A549 (cell line): ENCODE data around the gene FAM50B. TPM values are rescaled to one million over a fixed set of nuclear protein-coding genes. Genes with fewer than 3 reads are reported as not detected.

Experiments used
- ATAC-seq, 2 experiments: fragments of 200-7000 bp in 1 of 2; fragments of >200 bp in 1 of 2; cut with Nextera tagmentation in 1 of 2; cut with Tn5 transposase in 1 of 2; 3 replicates each; pipeline versions ENCODE4 v1.8.0 to v1.9.1; 2018 to 2020; ENCODE audit warnings: mild to moderate bottlenecking in 1 of 2, moderate library complexity in 1 of 2
- CTCF ChIA-PET: fragments of 300-600 bp; sonication (Branson Sonifier 250); formaldehyde crosslinking; extraction: SDS; loops from one replicate; lab custom pipeline; 2021; ENCODE audit warnings: antibody characterized with exemption, inconsistent platforms; lab: Yijun Ruan, JAX
- POLR2A ChIA-PET: fragments of 350-600 bp; formaldehyde crosslinking; extraction: SDS; loops from one replicate; lab custom pipeline; 2021; ENCODE audit warnings: antibody characterized with exemption, inconsistent platforms; lab: Yijun Ruan, JAX
- DNase-seq, 2 experiments: peaks; one replicate each; pipeline versions ENCODE4 v3.0.0 to v3.0.0-alpha.2; 2011 to 2016; ENCODE audit warnings: low read depth in 1 of 2, low spot score in 1 of 2
- FAIRE-seq: peaks from 2 replicates; lab custom pipeline; 2011; peaks lifted over from hg19 to GRCh38; lab: Jason Lieb, UNC
- H3K27ac ChIP-seq, 2 experiments: fragments of >200 bp; sonication (Bioruptor Twin); formaldehyde crosslinking; 3 replicates each; pipeline ENCODE4 v1.5.1; 2016 to 2017
- H3K4me1 ChIP-seq: fragments of >200 bp; sonication (Bioruptor Twin); formaldehyde crosslinking; 3 replicates; pipeline ENCODE4 v1.6.1; 2016
- H3K4me2 ChIP-seq: fragments of >200 bp; sonication (Bioruptor Twin); formaldehyde crosslinking; 3 replicates; pipeline ENCODE4 v1.6.1; 2016
- H3K4me3 ChIP-seq: fragments of >200 bp; sonication (Bioruptor Twin); formaldehyde crosslinking; 3 replicates; pipeline ENCODE4 v1.5.1; 2016
- H3K9me3 ChIP-seq: fragments of >200 bp; sonication (Bioruptor Twin); formaldehyde crosslinking; 3 replicates; pipeline ENCODE4 v1.6.1; 2016
- BHLHE40 ChIP-seq: IDR thresholded peaks from 2 replicates; pipeline ENCODE4 v1.6.1; 2012; ENCODE audit warnings: low read depth, low read length, inconsistent platforms
- CBX8 ChIP-seq: fragments of 200-600 bp; sonication (generic); IDR thresholded peaks from 2 replicates; pipeline ENCODE4 v1.6.1; 2016
- CEBPB ChIP-seq, 2 experiments: fragments of >200 bp in 1 of 2; sonication (Bioruptor Twin) in 1 of 2; formaldehyde crosslinking in 1 of 2; IDR thresholded peaks; 2 replicates each; pipeline ENCODE4 v1.6.1; 2012 to 2016
- CHD2 ChIP-seq: fragments of 150-350 bp; IDR thresholded peaks from 2 replicates; pipeline ENCODE4 v1.6.1; 2014; ENCODE audit warnings: low read length; ENCODE audit not compliant: partially characterized antibody
- ESRRA ChIP-seq: fragments of 150-350 bp; IDR thresholded peaks from 2 replicates; pipeline ENCODE4 v1.6.1; 2014; ENCODE audit warnings: mild to moderate bottlenecking, low read length, borderline replicate concordance
- FOSB ChIP-seq: fragments of 250-450 bp; sonication (Bioruptor Pico); IDR thresholded peaks from 2 replicates; pipeline ENCODE4 v1.5.0; 2020; ENCODE audit warnings: mild to moderate bottlenecking, moderate library complexity
- HDAC2 ChIP-seq: fragments of 200-600 bp; sonication (generic); IDR thresholded peaks from 2 replicates; pipeline ENCODE4 v1.6.1; 2016
- HOXA7 ChIP-seq: fragments of 250-450 bp; sonication (Bioruptor Pico); IDR thresholded peaks from 2 replicates; pipeline ENCODE4 v1.5.0; 2020; ENCODE audit warnings: mild to moderate bottlenecking, moderate library complexity
- HOXB5 ChIP-seq: fragments of 250-450 bp; sonication (Bioruptor Pico); IDR thresholded peaks from 2 replicates; pipeline ENCODE4 v1.5.0; 2020; ENCODE audit warnings: mild to moderate bottlenecking, moderate library complexity
- JUNB ChIP-seq: fragments of >200 bp; sonication (Bioruptor Twin); formaldehyde crosslinking; IDR thresholded peaks from 2 replicates; pipeline ENCODE4 v1.6.1; 2016
- KDM1A ChIP-seq: fragments of 200-600 bp; sonication (generic); IDR thresholded peaks from 2 replicates; pipeline ENCODE4 v1.6.1; 2016; ENCODE audit warnings: low read depth, mild to moderate bottlenecking
- MYC ChIP-seq: IDR thresholded peaks from 2 replicates; pipeline ENCODE4 v1.6.1; 2012; ENCODE audit warnings: mild to moderate bottlenecking, inconsistent platforms, low read length, improper control_type of control experiment, borderline replicate concordance
- NPAS2 ChIP-seq: fragments of 250-450 bp; sonication (Bioruptor Pico); IDR thresholded peaks from 2 replicates; pipeline ENCODE4 v1.8.0; 2022; ENCODE audit warnings: mild to moderate bottlenecking, moderate library complexity, borderline replicate concordance
- PHF8 ChIP-seq: fragments of 200-600 bp; sonication (generic); IDR thresholded peaks from 2 replicates; pipeline ENCODE4 v1.6.1; 2016; ENCODE audit warnings: low read depth, mild to moderate bottlenecking, antibody characterized with exemption, moderate library complexity, borderline replicate concordance
- POLR2AphosphoS2 ChIP-seq: conservative IDR thresholded peaks from 2 replicates; pipeline ENCODE4 v1.6.1; 2012; ENCODE audit warnings: low read length, improper control_type of control experiment, inconsistent platforms
- RAD21 ChIP-seq, 2 experiments: fragments of >200 bp in 1 of 2; sonication (Bioruptor Twin) in 1 of 2; formaldehyde crosslinking in 1 of 2; IDR thresholded peaks in 1 of 2; conservative IDR thresholded peaks in 1 of 2; 2 replicates in 1 of 2; 3 replicates in 1 of 2; pipeline ENCODE4 v1.6.1; 2012 to 2018; ENCODE audit warnings: inconsistent platforms in 1 of 2
- RARB ChIP-seq: fragments of 250-450 bp; sonication (Bioruptor Pico); IDR thresholded peaks from 2 replicates; pipeline ENCODE4 v1.8.0; 2021; ENCODE audit warnings: mild to moderate bottlenecking, moderate library complexity
- SMC3 ChIP-seq: fragments of >200 bp; sonication (Bioruptor Twin); formaldehyde crosslinking; IDR thresholded peaks from 3 replicates; pipeline ENCODE4 v1.6.1; 2018; ENCODE audit warnings: inconsistent platforms
- SREBF2 ChIP-seq: fragments of 450-650 bp; IDR thresholded peaks from 2 replicates; pipeline ENCODE4 v1.6.1; 2014; ENCODE audit warnings: mild to moderate bottlenecking, moderate library complexity
- TFCP2L1 ChIP-seq: fragments of 250-450 bp; sonication (Bioruptor Pico); IDR thresholded peaks from 2 replicates; pipeline ENCODE4 v1.5.0; 2021; ENCODE audit warnings: mild to moderate bottlenecking
- TP53 ChIP-seq: fragments of 250-450 bp; sonication (Bioruptor Pico); IDR thresholded peaks from 2 replicates; pipeline ENCODE4 v1.5.0; 2021; ENCODE audit warnings: mild to moderate bottlenecking, moderate library complexity
- ZC3H11A ChIP-seq: fragments of 450-650 bp; IDR thresholded peaks from 2 replicates; pipeline ENCODE4 v1.6.1; 2014; ENCODE audit warnings: antibody characterized with exemption, mild to moderate bottlenecking
- WGBS: methylation state at CpG from one replicate; pipeline ENCODE4 v1.1.6; 2017; ENCODE audit errors: missing lambda C conversion rate; 5-methylcytosine and 5-hydroxymethylcytosine counted together
- polyA plus RNA-seq, 4 experiments: library from polyadenylated mRNA; depleted of rRNA in 3 of 4; stranded (reverse); fragments of >200 nt; fragmentation: RNase III in 1 of 4; extraction: RNeasy Plus Mini Kit Qiagen cat#74134 plus additional on column Dnase treatment in 1 of 4; gene quantifications; 2 replicates in 3 of 4; 3 replicates in 1 of 4; pipeline ENCODE4 v1.2.3, GENCODE V29; 2011 to 2017
- TF ChIP-seq, protein P1 (sequence below): IDR thresholded peaks from 2 replicates; pipeline ENCODE4 v1.6.1; 2012; ENCODE audit warnings: low read depth, borderline replicate concordance
- TF ChIP-seq, protein P2 (sequence below): fragments of 200-600 bp; sonication (generic); IDR thresholded peaks from 2 replicates; pipeline ENCODE4 v1.6.1; 2016; ENCODE audit warnings: antibody characterized with exemption, mild to moderate bottlenecking, moderate library complexity
- TF ChIP-seq, protein P3 (sequence below): IDR thresholded peaks from 2 replicates; pipeline ENCODE4 v1.6.1; 2012

Gene FAM50B
- polyA plus RNA-seq, 2 of the 4 experiments (the other 2 are of a cell fraction), result 5.1 to 6.4 TPM

- Histone ChIP-seq H3K4me3 (no peak overlapping the region), H3K9me3 (no peaks in the 10 kb centered on the region), H3K27ac (peak overlapping the region; percentile 33 to 56; a peak in 2 of 6 replicates), H3K4me2 (no peak overlapping the region), H3K4me1 (peaks cover 49% of the 10 kb centered on the region)
- CTCF ChIA-PET, result interaction anchor here (0.7 to 1.3 kb wide), 2 partner anchors 8 to 131 kb away, joined by 3 to 5 read pairs; no protein-coding TSS in a partner anchor
- no peak for FAIRE-seq
- no peak for DNase-seq
- POLR2A ChIA-PET, result no interaction called here
- WGBS, result 87% methylated on average over 9 of the region's 11 CpGs
- no peak for ATAC-seq
- no peak for TF ChIP-seq FOSB (CRISPR knock-in tag)
- no peak for TF ChIP-seq SREBF2
- TF ChIP-seq PHF8, result no peak
- TF ChIP-seq MYC, result no peak
- TF ChIP-seq CHD2, result no peak
- no peak for TF ChIP-seq RARB
- no peak for TF ChIP-seq TP53 (CRISPR knock-in tag)
- TF ChIP-seq HDAC2, result no peak
- TF ChIP-seq BHLHE40, result no peak
- no peak for TF ChIP-seq HOXA7
- TF ChIP-seq NPAS2 (CRISPR knock-in tag), result no peak
- no peak for TF ChIP-seq KDM1A
- no peak for TF ChIP-seq CBX8
- no peak for TF ChIP-seq POLR2AphosphoS2
- TF ChIP-seq, protein P1, sequence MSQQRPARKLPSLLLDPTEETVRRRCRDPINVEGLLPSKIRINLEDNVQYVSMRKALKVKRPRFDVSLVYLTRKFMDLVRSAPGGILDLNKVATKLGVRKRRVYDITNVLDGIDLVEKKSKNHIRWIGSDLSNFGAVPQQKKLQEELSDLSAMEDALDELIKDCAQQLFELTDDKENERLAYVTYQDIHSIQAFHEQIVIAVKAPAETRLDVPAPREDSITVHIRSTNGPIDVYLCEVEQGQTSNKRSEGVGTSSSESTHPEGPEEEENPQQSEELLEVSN, result no peak
- no peak for TF ChIP-seq HOXB5 (CRISPR knock-in tag)
These were observed 48.2 kb upstream of the FAM50B start for GRCh38 chr6:3800850-3801591.

DNA sequence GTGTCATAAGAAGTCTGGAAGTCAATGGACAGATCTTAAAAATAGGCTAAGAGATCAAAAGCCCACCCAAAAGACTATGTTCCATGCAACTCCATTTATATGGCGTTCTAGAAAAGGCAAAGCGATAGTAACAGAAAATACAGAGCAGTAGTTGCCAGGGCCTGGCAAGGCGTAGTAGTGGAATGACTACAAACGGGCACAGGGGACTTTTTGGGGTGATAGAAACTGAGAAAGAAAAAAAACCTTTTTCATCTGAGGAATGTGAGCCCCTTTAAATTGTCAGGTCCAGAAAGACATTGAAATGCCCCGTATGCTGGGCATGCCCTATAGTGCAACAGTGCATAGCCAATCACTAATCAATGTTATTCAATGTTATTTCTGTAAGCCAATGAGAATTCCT, 47.2 kb upstream of the FAM50B start:
- 92% methylated on average over 5 of the region's 5 CpGs for WGBS
- TF ChIP-seq JUNB (no peak), ESRRA (no peak), NPAS2 (CRISPR knock-in tag) (no peak), POLR2AphosphoS2 (no peak), TP53 (CRISPR knock-in tag) (no peak), SMC3 (no peak), RAD21 (conservative IDR thresholded peaks at IDR 0.05 in 1 of 2, IDR thresholded peaks at IDR 0.05 in 1 of 2) (no peak), TFCP2L1 (CRISPR knock-in tag) (no peak), ZC3H11A (no peak), HOXB5 (CRISPR knock-in tag) (no peak), CHD2 (no peak), CEBPB (IDR thresholded peaks at IDR 0.05) (no peak), HOXA7 (no peak)
- TF ChIP-seq, protein P2, sequence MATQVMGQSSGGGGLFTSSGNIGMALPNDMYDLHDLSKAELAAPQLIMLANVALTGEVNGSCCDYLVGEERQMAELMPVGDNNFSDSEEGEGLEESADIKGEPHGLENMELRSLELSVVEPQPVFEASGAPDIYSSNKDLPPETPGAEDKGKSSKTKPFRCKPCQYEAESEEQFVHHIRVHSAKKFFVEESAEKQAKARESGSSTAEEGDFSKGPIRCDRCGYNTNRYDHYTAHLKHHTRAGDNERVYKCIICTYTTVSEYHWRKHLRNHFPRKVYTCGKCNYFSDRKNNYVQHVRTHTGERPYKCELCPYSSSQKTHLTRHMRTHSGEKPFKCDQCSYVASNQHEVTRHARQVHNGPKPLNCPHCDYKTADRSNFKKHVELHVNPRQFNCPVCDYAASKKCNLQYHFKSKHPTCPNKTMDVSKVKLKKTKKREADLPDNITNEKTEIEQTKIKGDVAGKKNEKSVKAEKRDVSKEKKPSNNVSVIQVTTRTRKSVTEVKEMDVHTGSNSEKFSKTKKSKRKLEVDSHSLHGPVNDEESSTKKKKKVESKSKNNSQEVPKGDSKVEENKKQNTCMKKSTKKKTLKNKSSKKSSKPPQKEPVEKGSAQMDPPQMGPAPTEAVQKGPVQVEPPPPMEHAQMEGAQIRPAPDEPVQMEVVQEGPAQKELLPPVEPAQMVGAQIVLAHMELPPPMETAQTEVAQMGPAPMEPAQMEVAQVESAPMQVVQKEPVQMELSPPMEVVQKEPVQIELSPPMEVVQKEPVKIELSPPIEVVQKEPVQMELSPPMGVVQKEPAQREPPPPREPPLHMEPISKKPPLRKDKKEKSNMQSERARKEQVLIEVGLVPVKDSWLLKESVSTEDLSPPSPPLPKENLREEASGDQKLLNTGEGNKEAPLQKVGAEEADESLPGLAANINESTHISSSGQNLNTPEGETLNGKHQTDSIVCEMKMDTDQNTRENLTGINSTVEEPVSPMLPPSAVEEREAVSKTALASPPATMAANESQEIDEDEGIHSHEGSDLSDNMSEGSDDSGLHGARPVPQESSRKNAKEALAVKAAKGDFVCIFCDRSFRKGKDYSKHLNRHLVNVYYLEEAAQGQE, result no peak
- TF ChIP-seq, protein P3, sequence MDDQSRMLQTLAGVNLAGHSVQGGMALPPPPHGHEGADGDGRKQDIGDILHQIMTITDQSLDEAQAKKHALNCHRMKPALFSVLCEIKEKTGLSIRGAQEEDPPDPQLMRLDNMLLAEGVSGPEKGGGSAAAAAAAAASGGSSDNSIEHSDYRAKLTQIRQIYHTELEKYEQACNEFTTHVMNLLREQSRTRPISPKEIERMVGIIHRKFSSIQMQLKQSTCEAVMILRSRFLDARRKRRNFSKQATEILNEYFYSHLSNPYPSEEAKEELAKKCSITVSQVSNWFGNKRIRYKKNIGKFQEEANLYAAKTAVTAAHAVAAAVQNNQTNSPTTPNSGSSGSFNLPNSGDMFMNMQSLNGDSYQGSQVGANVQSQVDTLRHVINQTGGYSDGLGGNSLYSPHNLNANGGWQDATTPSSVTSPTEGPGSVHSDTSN, result no peak
- TF ChIP-seq, all 56 proteins: peak for 0
- H3K4me3 ChIP-seq, result no peak overlapping the region
- no peak for DNase-seq
- peaks cover 50% of the 10 kb centered on the region for H3K4me1 ChIP-seq
- H3K9me3 ChIP-seq, result no peaks in the 10 kb centered on the region
- ChIA-PET CTCF (no interaction called here), POLR2A (no interaction called here)
- no peak for FAIRE-seq
- no peak overlapping the region for H3K27ac ChIP-seq
- ATAC-seq, result no peak
- no peak overlapping the region for H3K4me2 ChIP-seq
